HepG2 (cell line): ENCODE results near the gene LRRC72. TPM values are rescaled to one million over a fixed set of nuclear protein-coding genes. Genes with fewer than 3 reads are reported as not detected.

Experiments
- ATF4 ChIP-seq, 2 experiments: fragments of 450-650 bp in 1 of 2; sonication (generic) in 1 of 2; formaldehyde crosslinking; IDR thresholded peaks; 2 replicates each; pipeline versions ENCODE4 v1.5.0 to v1.8.0; 2020 to 2022; ENCODE audit warnings: mild to moderate bottlenecking in 1 of 2, missing genetic modification reagents in 1 of 2
- FOXA1 ChIP-seq, 2 experiments: fragments of 450-650 bp in 1 of 2; sonication (generic) in 1 of 2; formaldehyde crosslinking in 1 of 2; IDR thresholded peaks; 2 replicates each; pipeline versions ENCODE4 v1.4.0 to v1.6.1; 2016 to 2020; ENCODE audit warnings: missing genetic modification reagents in 1 of 2
- HOMEZ ChIP-seq: IDR thresholded peaks from 2 replicates; pipeline ENCODE4 v1.6.1; 2016; ENCODE audit warnings: low read depth
- JUNB ChIP-seq: sonication (generic); formaldehyde crosslinking; IDR thresholded peaks from 2 replicates; pipeline ENCODE4 v1.8.0; 2022; ENCODE audit warnings: missing genetic modification reagents, mild to moderate bottlenecking, borderline replicate concordance
- KDM2A ChIP-seq: sonication (generic); formaldehyde crosslinking; IDR thresholded peaks from 2 replicates; pipeline ENCODE4 v1.4.0; 2020; ENCODE audit warnings: low read depth, missing genetic modification reagents, borderline replicate concordance
- PATZ1 ChIP-seq: sonication (generic); formaldehyde crosslinking; IDR thresholded peaks from 2 replicates; pipeline ENCODE4 v1.4.0; 2020; ENCODE audit warnings: missing genetic modification reagents
- RBAK ChIP-seq: sonication (generic); formaldehyde crosslinking; IDR thresholded peaks from 2 replicates; pipeline ENCODE4 v1.5.1; 2020; ENCODE audit warnings: mild to moderate bottlenecking, missing genetic modification reagents
- SOX13 ChIP-seq, 3 experiments: fragments of 450-650 bp in 1 of 3; sonication (generic) in 1 of 3; formaldehyde crosslinking in 1 of 3; IDR thresholded peaks in 2 of 3; conservative IDR thresholded peaks in 1 of 3; 2 replicates each; pipeline versions ENCODE4 v1.5.0 to v1.6.1; 2016 to 2020; ENCODE audit warnings: antibody characterized with exemption in 1 of 3, mild to moderate bottlenecking in 1 of 3, missing compliant biosample characterization in 1 of 3, missing genetic modification reagents in 1 of 3, moderate library complexity in 1 of 3
- SSRP1 ChIP-seq: IDR thresholded peaks from 2 replicates; pipeline ENCODE4 v1.6.1; 2016; ENCODE audit warnings: control low read depth
- SYNCRIP ChIP-seq: fragments of 200-400 bp; formaldehyde crosslinking; IDR thresholded peaks from 2 replicates; pipeline ENCODE4 v1.6.1; 2018; ENCODE audit warnings: mild to moderate bottlenecking, low read depth, low read length; ENCODE audit not compliant: insufficient read depth
- ZNF205 ChIP-seq: IDR thresholded peaks from 2 replicates; pipeline ENCODE4 v1.6.1; 2018; ENCODE audit warnings: missing biosample characterization, missing genetic modification reagents
- ZNF224 ChIP-seq: sonication (generic); formaldehyde crosslinking; IDR thresholded peaks from 2 replicates; pipeline ENCODE4 v1.5.0; 2020; ENCODE audit warnings: mild to moderate bottlenecking, missing genetic modification reagents
- ZNF24 ChIP-seq: fragments of 450-650 bp; IDR thresholded peaks from 2 replicates; pipeline ENCODE4 v1.6.1; 2017; ENCODE audit warnings: antibody characterized with exemption, mild to moderate bottlenecking
- ZNF33B ChIP-seq: sonication (generic); formaldehyde crosslinking; IDR thresholded peaks from 2 replicates; pipeline ENCODE4 v1.5.1; 2020; ENCODE audit warnings: mild to moderate bottlenecking, missing genetic modification reagents
- ZNF567 ChIP-seq: sonication (generic); formaldehyde crosslinking; IDR thresholded peaks from 2 replicates; pipeline ENCODE4 v1.8.1; 2023; ENCODE audit warnings: mild to moderate bottlenecking, missing genetic modification reagents, borderline replicate concordance
- polyA plus RNA-seq, 8 experiments: library from polyadenylated mRNA; depleted of rRNA in 3 of 8; stranded (reverse) in 7 of 8; unstranded in 1 of 8; fragments of >200 nt; fragmentation: Illumina TruSeq in 4 of 8; extraction: Trizol in 4 of 8; gene quantifications; 2 replicates each; pipeline versions ENCODE4 v1.2.1 to v1.2.3, GENCODE V29; 2011 to 2016; ENCODE audit warnings: low read depth in 4 of 8, missing spikeins in 1 of 8, mixed read lengths in 1 of 8; ENCODE audit not compliant: insufficient read depth in 1 of 8
- total RNA-seq, 5 experiments: library from RNA; depleted of rRNA; stranded (reverse); fragments of >200 nt; fragmentation: Illumina TruSeq; extraction: Trizol; gene quantifications; 2 replicates each; pipeline ENCODE4 v1.2.3, GENCODE V29; 2016; ENCODE audit warnings: low read depth in 1 of 5

Gene LRRC72
- total and polyA plus RNA-seq, 2 of the 13 experiments (the other 11 are each of a cell fraction or from before 2014, with no cell fraction given): not detected

- peak; percentile 37; the same call in 1 of the 2 replicates for TF ChIP-seq PATZ1 (CRISPR knock-in tag)
- no peak for TF ChIP-seq SYNCRIP
- TF ChIP-seq KDM2A (CRISPR knock-in tag): no peak
- no peak for TF ChIP-seq FOXA1 (IDR thresholded peaks at IDR 0.05)
- TF ChIP-seq FOXA1 (CRISPR knock-in tag; IDR thresholded peaks at IDR 0.05): peak; percentile 44
- TF ChIP-seq ATF4 (CRISPR knock-in tag; IDR thresholded peaks at IDR 0.05): no peak
- no peak for TF ChIP-seq JUNB (CRISPR knock-in tag)
- no peak for TF ChIP-seq ZNF224 (CRISPR knock-in tag)
- TF ChIP-seq ZNF205 (CRISPR knock-in tag): no peak
- no peak for TF ChIP-seq ZNF33B (CRISPR knock-in tag)
- no peak for TF ChIP-seq ZNF567 (CRISPR knock-in tag)
- no peak for TF ChIP-seq SSRP1 (CRISPR knock-in tag)
- TF ChIP-seq ZNF24: no peak
- no peak for TF ChIP-seq RBAK
- TF ChIP-seq SOX13 (IDR thresholded peaks at IDR 0.05): no peak
- peak in 1 of 2 experiments; percentile 85; a peak in 2 of 4 replicates for TF ChIP-seq SOX13 (CRISPR knock-in tag; conservative IDR thresholded peaks at IDR 0.05 in 1 of 2, IDR thresholded peaks at IDR 0.05 in 1 of 2)
- TF ChIP-seq HOMEZ (CRISPR knock-in tag): peak; percentile 56; the same call in 1 of the 2 replicates
Measured at GRCh38 chr7:16492513-16493062, 34.0 kb upstream of the LRRC72 start (continued).
